CD4-positive, alpha-beta memory T cell (primary cell): ENCODE measurements around the gene SLCO3A1. TPM values are rescaled to one million over a fixed set of nuclear protein-coding genes. Genes with fewer than 3 reads are reported as not detected.
A peak's percentile ranks its signal among the peaks of the same experiment; 100 is the strongest.

ENCODE experiments used
- CTCF ChIA-PET: fragments of 350-600 bp; sonication (Branson Sonifier 250); formaldehyde crosslinking; loops from one replicate; lab custom pipeline; 2021; ENCODE audit warnings: inconsistent platforms; ENCODE audit not compliant: partially characterized antibody; lab: Charles Lee
- POLR2A ChIA-PET: fragments of 350-600 bp; sonication (Branson Sonifier 250); formaldehyde crosslinking; loops from one replicate; lab custom pipeline; 2021; ENCODE audit not compliant: partially characterized antibody; lab: Charles Lee
- DNase-seq, 5 donors: peaks; one replicate each; pipeline versions ENCODE4 v3.0.0 to v3.0.0-alpha.2; 2020 to 2022; ENCODE audit warnings: mixed read lengths in 1 of 5
- H3K27ac ChIP-seq: one replicate; pipeline ENCODE4 v1.7.0; 2013; ENCODE audit warnings: low read depth, low read length
- H3K27me3 ChIP-seq: 2 replicates; pipeline ENCODE4 v1.7.0; 2013; ENCODE audit warnings: mild to moderate bottlenecking, low read length, moderate library complexity; ENCODE audit not compliant: insufficient read depth
- H3K36me3 ChIP-seq: 2 replicates; pipeline ENCODE4 v1.7.0; 2013; ENCODE audit warnings: mild to moderate bottlenecking, low read length, moderate library complexity; ENCODE audit not compliant: insufficient read depth
- H3K4me1 ChIP-seq: 2 replicates; pipeline ENCODE4 v1.7.0; 2013; ENCODE audit warnings: mild to moderate bottlenecking, low read length, moderate library complexity; ENCODE audit not compliant: insufficient read depth
- H3K4me3 ChIP-seq, 2 donors: one replicate each; pipeline ENCODE4 v1.7.0; 2013; ENCODE audit warnings: low read length in 2 of 2, mild to moderate bottlenecking in 1 of 2
- H3K9me3 ChIP-seq, 2 donors: one replicate each; pipeline ENCODE4 v1.7.0; 2013; ENCODE audit warnings: low read length in 2 of 2, control low read depth in 1 of 2; ENCODE audit not compliant: control insufficient read depth in 1 of 2
- H3K27ac Mint-ChIP-seq, 7 donors: one replicate each; pipeline ENCODE4 v1.8.0; 2020 to 2021; ENCODE audit warnings: mixed read lengths in 7 of 7, mild to moderate bottlenecking in 6 of 7, inconsistent platforms in 3 of 7, moderate library complexity in 3 of 7
- H3K27me3 Mint-ChIP-seq, 2 donors: one replicate each; pipeline ENCODE4 v1.8.0; 2020 to 2021; ENCODE audit warnings: mixed read lengths in 2 of 2
- H3K36me3 Mint-ChIP-seq, 2 donors: one replicate each; pipeline ENCODE4 v1.8.0; 2020 to 2021; ENCODE audit warnings: mixed read lengths in 2 of 2, inconsistent platforms in 1 of 2, mild to moderate bottlenecking in 1 of 2
- H3K4me1 Mint-ChIP-seq, 4 donors: one replicate each; pipeline ENCODE4 v1.8.0; 2020 to 2021; ENCODE audit warnings: mixed read lengths in 4 of 4, mild to moderate bottlenecking in 1 of 4
- H3K4me3 Mint-ChIP-seq, 8 donors: one replicate each; pipeline ENCODE4 v1.8.0; 2020 to 2021; ENCODE audit warnings: mixed read lengths in 8 of 8, mild to moderate bottlenecking in 7 of 8, moderate library complexity in 6 of 8, inconsistent platforms in 3 of 8
- H3K9me3 Mint-ChIP-seq, 8 donors: one replicate each; pipeline ENCODE4 v1.8.0; 2020 to 2021; ENCODE audit warnings: mixed read lengths in 8 of 8, mild to moderate bottlenecking in 5 of 8, inconsistent platforms in 3 of 8, moderate library complexity in 1 of 8
- intact Hi-C: fragments of 100-400 bp; cut with micrococcal nuclease; formaldehyde crosslinking; loops from one replicate; pipeline ENCODE4 v1.15.1; 2023
- polyA plus RNA-seq, 2 donors: library from polyadenylated mRNA; unstranded; fragments of 300-500 nt; fragmentation: Illumina TruSeq; gene quantifications; one replicate each; pipeline ENCODE4 v1.2.3, GENCODE V29; 2021
- total RNA-seq, 2 experiments: library from RNA; stranded (reverse); gene quantifications; one replicate each; pipeline ENCODE4 v1.2.3, GENCODE V29; 2021

Gene SLCO3A1
- total and polyA plus RNA-seq, 4 experiments from 2014 or later = 30.9 to 61.3 (median 31.9) TPM

DNA sequence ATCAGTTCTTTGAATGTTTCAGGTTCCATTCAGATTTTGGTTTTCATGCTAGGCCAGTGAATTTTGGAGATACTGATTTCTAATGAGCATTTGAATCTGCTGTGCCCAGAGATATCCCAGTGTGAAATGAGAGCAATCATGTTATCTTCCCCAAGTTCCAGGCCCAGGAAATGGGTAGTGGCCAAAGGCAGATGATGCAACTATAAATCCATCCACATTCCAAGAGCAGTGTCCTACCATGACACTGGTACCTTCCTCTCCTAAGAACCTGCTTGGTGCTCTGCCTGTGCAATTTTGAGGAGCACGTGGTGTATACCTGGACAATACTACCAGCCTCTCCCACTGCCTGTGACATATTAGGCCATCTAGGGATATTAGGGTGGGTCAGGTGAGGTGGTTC, 186.8 kb downstream of the SLCO3A1 start:
- H3K4me1 Mint-ChIP-seq = peaks cover 39 to 77% (median 46%) of the 10 kb centered on the region in 4 donors
- POLR2A ChIA-PET = no interaction called here
- Histone ChIP-seq H3K27me3 (no peaks in the 10 kb centered on the region), H3K27ac (no peak overlapping the region), H3K4me1 (peaks cover 33% of the 10 kb centered on the region), H3K36me3 (no peaks in the 10 kb centered on the region), H3K4me3 (no peak overlapping the region), H3K9me3 (no peaks in the 10 kb centered on the region)
- peak overlapping the region in 2 of 7 donors; percentile 8 to 61 for H3K27ac Mint-ChIP-seq
- peaks cover 0 to 10% (median 2%) of the 10 kb centered on the region in 8 donors for H3K9me3 Mint-ChIP-seq
- no peak for DNase-seq
- CTCF ChIA-PET = no interaction called here
- no peak overlapping the region for H3K4me3 Mint-ChIP-seq
- no peaks in the 10 kb centered on the region for H3K27me3 Mint-ChIP-seq
- H3K36me3 Mint-ChIP-seq = peaks cover 0 to 8% of the 10 kb centered on the region in 2 donors
- intact Hi-C loops = no loop called here

GRCh38 chr15:92041371-92041770, 187.9 kb downstream of the SLCO3A1 start:
- Mint-ChIP-seq H3K9me3 (peaks cover 0 to 10% (median 2%) of the 10 kb centered on the region in 8 donors), H3K27me3 (no peaks in the 10 kb centered on the region), H3K27ac (peak overlapping the region in 1 of 7 donors; percentile 73), H3K4me1 (peaks cover 41 to 81% (median 46%) of the 10 kb centered on the region in 4 donors), H3K4me3 (no peak overlapping the region), H3K36me3 (peaks cover 0 to 8% of the 10 kb centered on the region in 2 donors)
- Histone ChIP-seq H3K27ac (no peak overlapping the region), H3K4me3 (no peak overlapping the region), H3K4me1 (peaks cover 33% of the 10 kb centered on the region), H3K27me3 (no peaks in the 10 kb centered on the region), H3K36me3 (no peaks in the 10 kb centered on the region), H3K9me3 (no peaks in the 10 kb centered on the region)
- POLR2A ChIA-PET = no interaction called here
- intact Hi-C loops = no loop called here
- CTCF ChIA-PET = interaction anchor here (1.1 kb wide), 1 partner anchor 36 kb away, joined by 5 read pairs; no protein-coding TSS in a partner anchor
- no peak for DNase-seq

DNA sequence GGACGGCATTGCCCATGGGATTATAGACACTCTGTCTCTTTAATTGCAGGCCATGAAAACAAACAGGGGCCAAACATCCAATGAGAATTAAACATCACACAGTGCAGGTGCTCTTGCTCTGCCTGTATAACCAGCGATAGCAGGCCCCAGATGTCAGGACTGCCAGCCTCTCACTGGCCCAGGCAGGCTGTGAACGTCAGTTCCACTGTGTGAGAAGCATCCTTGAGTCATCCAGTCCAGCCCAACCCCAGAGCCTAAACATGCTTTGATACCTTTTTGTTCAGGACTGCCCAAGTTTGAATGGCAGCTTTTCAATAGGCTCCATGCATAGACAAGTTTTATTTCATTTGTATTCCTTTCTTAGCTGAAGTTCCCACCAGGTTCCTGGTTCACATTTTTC, 189.8 kb downstream of the SLCO3A1 start:
- peak overlapping the region in 1 of 7 donors; percentile 60 for H3K27ac Mint-ChIP-seq
- intact Hi-C loops = no loop called here

GRCh38 chr15:92044203-92044909, 190.8 kb downstream of the SLCO3A1 start:
- Mint-ChIP-seq H3K4me1 (peaks cover 50 to 79% (median 60%) of the 10 kb centered on the region in 4 donors), H3K9me3 (peaks cover 0 to 2% (median 0%) of the 10 kb centered on the region in 8 donors), H3K27me3 (no peaks in the 10 kb centered on the region), H3K4me3 (peak overlapping the region in 1 of 8 donors; percentile 1), H3K36me3 (no peaks in the 10 kb centered on the region), H3K27ac (peak overlapping the region in 5 of 7 donors; percentile 6 to 70 (median 53))
- no peak overlapping the region for H3K4me3 ChIP-seq
- intact Hi-C loops = no loop called here
- H3K36me3 ChIP-seq = no peaks in the 10 kb centered on the region
- H3K27ac ChIP-seq = no peak overlapping the region
- no peaks in the 10 kb centered on the region for H3K27me3 ChIP-seq
- peaks cover 33% of the 10 kb centered on the region for H3K4me1 ChIP-seq
- ChIA-PET CTCF (no interaction called here), POLR2A (no interaction called here)
- no peaks in the 10 kb centered on the region for H3K9me3 ChIP-seq
- DNase-seq = no peak

More for the DNA sequence above, 189.8 kb downstream of the SLCO3A1 start:
- H3K4me1 ChIP-seq = peaks cover 33% of the 10 kb centered on the region
- no peak overlapping the region for H3K4me3 ChIP-seq
- H3K9me3 ChIP-seq = no peaks in the 10 kb centered on the region
- peaks cover 0 to 9% (median 0%) of the 10 kb centered on the region in 8 donors for H3K9me3 Mint-ChIP-seq
- no peaks in the 10 kb centered on the region for H3K27me3 Mint-ChIP-seq
- ChIA-PET CTCF (no interaction called here), POLR2A (no interaction called here)
- H3K27ac ChIP-seq = no peak overlapping the region
- no peak for DNase-seq
- H3K4me3 Mint-ChIP-seq = no peak overlapping the region
- H3K4me1 Mint-ChIP-seq = peaks cover 49 to 81% (median 55%) of the 10 kb centered on the region in 4 donors
- no peaks in the 10 kb centered on the region for H3K27me3 ChIP-seq
- peaks cover 0 to 1% of the 10 kb centered on the region in 2 donors for H3K36me3 Mint-ChIP-seq
- H3K36me3 ChIP-seq = no peaks in the 10 kb centered on the region

GRCh38 chr15:92047900-92048299, 194.4 kb downstream of the SLCO3A1 start:
- no peak overlapping the region for H3K4me3 Mint-ChIP-seq
- H3K36me3 ChIP-seq = no peaks in the 10 kb centered on the region
- no peak for DNase-seq
- H3K9me3 Mint-ChIP-seq = no peaks in the 10 kb centered on the region
- POLR2A ChIA-PET = no interaction called here
- H3K9me3 ChIP-seq = no peaks in the 10 kb centered on the region
- H3K4me1 ChIP-seq = peaks cover 16% of the 10 kb centered on the region
- peaks cover 39 to 75% (median 51%) of the 10 kb centered on the region in 4 donors for H3K4me1 Mint-ChIP-seq
- no peak overlapping the region for H3K4me3 ChIP-seq
- no peaks in the 10 kb centered on the region for H3K27me3 Mint-ChIP-seq
- no peaks in the 10 kb centered on the region for H3K36me3 Mint-ChIP-seq
- no peak overlapping the region for H3K27ac Mint-ChIP-seq
- H3K27me3 ChIP-seq = no peaks in the 10 kb centered on the region
- intact Hi-C loops = no loop called here
- CTCF ChIA-PET = no interaction called here
- no peak overlapping the region for H3K27ac ChIP-seq

- POLR2A ChIA-PET = no interaction called here
- H3K4me3 ChIP-seq = no peak overlapping the region
- Mint-ChIP-seq H3K36me3 (no peaks in the 10 kb centered on the region), H3K9me3 (no peaks in the 10 kb centered on the region), H3K27me3 (no peaks in the 10 kb centered on the region), H3K27ac (no peak overlapping the region), H3K4me3 (no peak overlapping the region), H3K4me1 (peaks cover 34 to 67% (median 43%) of the 10 kb centered on the region in 4 donors)
- peaks cover 9% of the 10 kb centered on the region for H3K4me1 ChIP-seq
- H3K27me3 ChIP-seq = no peaks in the 10 kb centered on the region
- DNase-seq = no peak
- no peaks in the 10 kb centered on the region for H3K36me3 ChIP-seq
- intact Hi-C loops = no loop called here
- CTCF ChIA-PET = no interaction called here
- H3K27ac ChIP-seq = no peak overlapping the region
- no peaks in the 10 kb centered on the region for H3K9me3 ChIP-seq
Observed at GRCh38 chr15:92048739-92049138, 195.2 kb downstream of the SLCO3A1 start.

- no peaks in the 10 kb centered on the region for H3K27me3 Mint-ChIP-seq
- DNase-seq = no peak
- CTCF ChIA-PET = no interaction called here
Observed at GRCh38 chr15:92049290-92049989, 195.9 kb downstream of the SLCO3A1 start.

More at GRCh38 chr15:92049290-92049989, 195.9 kb downstream of the SLCO3A1 start:
- H3K9me3 Mint-ChIP-seq = no peaks in the 10 kb centered on the region
- H3K4me3 ChIP-seq = no peak overlapping the region
- H3K4me3 Mint-ChIP-seq = no peak overlapping the region
- H3K4me1 Mint-ChIP-seq = peaks cover 27 to 60% (median 36%) of the 10 kb centered on the region in 4 donors
- peaks cover 4% of the 10 kb centered on the region for H3K4me1 ChIP-seq
- H3K27ac Mint-ChIP-seq = peak overlapping the region in 1 of 7 donors; percentile 19
- H3K36me3 ChIP-seq = no peaks in the 10 kb centered on the region
- intact Hi-C loops = no loop called here
- no peaks in the 10 kb centered on the region for H3K27me3 ChIP-seq
- no peak overlapping the region for H3K27ac ChIP-seq
- POLR2A ChIA-PET = no interaction called here
- no peaks in the 10 kb centered on the region for H3K36me3 Mint-ChIP-seq
- H3K9me3 ChIP-seq = no peaks in the 10 kb centered on the region
